Stimulated activated CD4-positive, alpha-beta T cell treated with anti-CD3 and anti-CD28 coated beads, Interleukin-12 subunit alpha, Interleukin-12 subunit beta, amount 100 ng/mL, for 24 hours (primary cell): ENCODE results near the gene EYS.
"Not testable (repeated sequence)": the region's sequence is repeated elsewhere in the genome, so short reads cannot be mapped to it uniquely, and the experiment has no call there.

ENCODE experiments used
- DNase-seq, 2 experiments: peaks; one replicate each; pipeline ENCODE4 v3.0.0-alpha.2; 2020; ENCODE audit warnings: low read depth in 2 of 2

The EYS gene

DNA sequence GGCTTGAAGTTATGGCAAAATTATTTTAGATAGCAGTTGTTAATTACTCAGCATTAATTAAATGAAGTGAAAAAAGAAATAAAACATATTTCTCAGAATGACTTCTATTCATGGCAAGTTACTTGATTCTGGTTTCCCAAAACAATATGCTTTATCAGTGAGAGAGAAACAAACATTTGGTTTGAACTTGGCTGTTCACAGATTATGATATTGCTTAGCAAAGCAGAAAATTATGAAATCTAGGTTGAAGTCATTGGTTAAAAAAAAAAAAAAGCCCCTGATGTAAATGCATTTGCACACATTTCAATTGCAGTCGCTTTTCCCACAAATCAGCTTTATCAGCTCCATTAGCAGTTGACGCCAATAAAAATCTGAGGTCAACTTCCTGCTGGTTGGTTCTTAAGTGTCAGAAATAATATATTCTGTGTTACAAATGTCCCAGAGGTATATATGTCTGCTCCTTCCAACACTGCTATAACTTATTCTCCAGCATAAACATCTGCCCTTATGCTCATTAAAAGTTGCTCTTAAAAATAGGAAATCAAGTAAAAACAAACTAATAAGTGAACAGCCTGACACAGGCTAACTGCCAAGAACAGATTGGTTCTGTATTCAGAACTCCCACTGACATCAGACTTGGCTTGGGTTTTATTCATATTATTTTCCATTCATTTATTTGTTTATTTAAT, 1796.0 kb downstream of the EYS start:
- no peak for DNase-seq

DNA sequence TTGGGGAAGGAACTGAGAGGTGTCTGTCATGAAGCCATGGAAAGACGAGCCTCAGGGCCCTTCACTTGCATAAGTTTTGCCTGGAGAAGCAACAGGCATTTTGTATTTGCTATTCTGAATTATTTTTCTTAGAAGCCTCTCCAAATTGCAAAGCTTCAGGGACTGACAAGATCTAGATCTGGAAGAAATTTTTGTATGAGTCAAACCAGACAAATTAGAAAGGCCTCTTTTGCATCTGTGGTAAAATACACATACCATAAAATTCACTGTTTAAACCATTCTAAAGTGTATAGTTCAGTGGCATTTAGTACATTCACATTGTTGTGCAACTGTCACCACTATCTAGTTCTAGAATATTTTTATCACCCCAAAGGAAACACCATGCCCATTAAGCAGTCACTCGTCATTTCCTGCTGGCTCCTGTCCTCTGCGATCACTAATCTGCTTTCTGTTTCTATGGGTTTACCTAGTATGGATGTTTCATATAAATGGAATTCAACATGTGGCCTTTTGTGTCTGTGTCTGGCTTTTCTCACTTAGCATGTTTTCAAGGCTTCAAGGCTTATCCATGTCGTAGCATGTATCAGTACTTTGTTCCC, 1802.3 kb downstream of the EYS start:
- no peak for DNase-seq

DNA sequence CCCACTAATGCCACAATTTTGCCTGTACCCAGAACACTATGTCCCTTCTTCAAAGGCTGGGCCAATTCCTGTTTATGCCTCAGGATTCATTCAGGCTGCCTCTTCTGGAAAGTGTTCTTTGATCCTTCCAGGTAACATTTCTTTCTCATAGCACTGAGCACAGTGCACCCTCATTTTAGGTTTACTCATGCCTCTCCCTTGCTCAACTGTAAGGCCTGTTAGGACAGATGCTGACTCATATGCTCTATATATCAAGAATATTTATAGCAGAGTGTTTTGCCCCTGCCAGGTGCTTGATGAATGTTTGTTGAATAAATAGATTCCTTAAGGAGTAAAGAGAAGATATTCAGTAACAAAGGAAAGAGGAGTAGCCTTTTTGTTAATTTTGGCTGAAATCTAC, 1807.5 kb downstream of the EYS start:
- no peak for DNase-seq

DNA sequence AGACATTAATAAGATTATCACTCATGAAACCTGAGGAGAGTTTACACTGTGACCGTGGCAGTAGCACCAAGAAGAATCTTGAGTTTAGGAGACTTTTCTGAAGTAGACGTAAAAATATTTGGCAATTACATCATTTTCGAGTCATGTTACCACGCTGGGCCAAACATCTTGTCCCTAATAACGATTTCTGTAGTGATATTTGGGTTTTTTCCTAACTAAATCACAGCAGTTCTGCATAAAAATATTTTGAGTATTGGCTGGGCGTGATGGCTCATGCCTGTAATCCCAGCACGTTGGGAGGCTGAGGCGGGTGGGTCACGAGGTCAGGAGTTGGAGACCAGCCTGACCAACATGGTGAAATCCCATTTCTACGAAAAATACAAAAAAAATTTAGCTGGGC, 1809.1 kb downstream of the EYS start:
- DNase-seq, result no peak

GRCh38 chr6:63897459-63897858, 1809.6 kb downstream of the EYS start:
- DNase-seq, result no peak

DNA sequence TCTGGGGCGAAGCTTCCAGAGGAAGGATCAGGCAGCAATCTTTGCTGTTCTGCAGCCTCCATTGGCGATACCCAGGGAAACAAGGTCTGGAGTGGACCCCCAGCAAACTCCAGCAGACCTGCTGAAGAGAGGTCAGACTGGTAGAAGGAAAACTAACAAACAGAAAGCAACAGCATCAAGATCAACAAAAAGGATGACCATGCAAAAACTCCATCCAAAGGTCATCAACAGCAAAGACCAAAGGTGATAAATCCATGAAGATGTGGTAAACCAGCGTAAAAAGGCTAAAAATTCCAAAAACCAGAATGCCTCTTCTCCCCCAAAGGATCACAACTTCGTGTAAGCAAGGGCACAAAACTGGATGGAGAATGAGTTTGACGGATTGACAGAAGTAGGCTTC, 1818.6 kb downstream of the EYS start:
- DNase-seq, result no peak

DNA sequence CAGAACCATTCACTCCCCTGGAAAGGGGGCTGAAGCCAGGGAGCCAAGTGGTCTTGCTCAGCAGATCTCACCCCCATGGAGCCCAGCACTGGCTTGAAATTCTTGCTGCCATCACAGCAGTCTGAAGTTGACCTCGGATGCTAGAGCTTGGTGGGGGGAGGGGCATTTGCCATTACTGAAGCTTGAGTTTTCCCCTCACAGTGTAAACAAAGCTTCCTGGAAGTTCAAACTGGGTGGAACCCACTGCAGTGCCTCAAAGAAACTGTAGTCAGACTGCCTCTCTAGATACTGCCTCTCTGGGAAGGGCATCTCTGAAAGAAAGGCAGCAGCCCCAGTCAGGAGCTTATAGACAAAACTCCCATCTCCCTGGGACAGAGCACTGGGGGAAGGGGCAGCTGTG, 1819.2 kb downstream of the EYS start:
- DNase-seq, result not testable (repeated sequence)

DNA sequence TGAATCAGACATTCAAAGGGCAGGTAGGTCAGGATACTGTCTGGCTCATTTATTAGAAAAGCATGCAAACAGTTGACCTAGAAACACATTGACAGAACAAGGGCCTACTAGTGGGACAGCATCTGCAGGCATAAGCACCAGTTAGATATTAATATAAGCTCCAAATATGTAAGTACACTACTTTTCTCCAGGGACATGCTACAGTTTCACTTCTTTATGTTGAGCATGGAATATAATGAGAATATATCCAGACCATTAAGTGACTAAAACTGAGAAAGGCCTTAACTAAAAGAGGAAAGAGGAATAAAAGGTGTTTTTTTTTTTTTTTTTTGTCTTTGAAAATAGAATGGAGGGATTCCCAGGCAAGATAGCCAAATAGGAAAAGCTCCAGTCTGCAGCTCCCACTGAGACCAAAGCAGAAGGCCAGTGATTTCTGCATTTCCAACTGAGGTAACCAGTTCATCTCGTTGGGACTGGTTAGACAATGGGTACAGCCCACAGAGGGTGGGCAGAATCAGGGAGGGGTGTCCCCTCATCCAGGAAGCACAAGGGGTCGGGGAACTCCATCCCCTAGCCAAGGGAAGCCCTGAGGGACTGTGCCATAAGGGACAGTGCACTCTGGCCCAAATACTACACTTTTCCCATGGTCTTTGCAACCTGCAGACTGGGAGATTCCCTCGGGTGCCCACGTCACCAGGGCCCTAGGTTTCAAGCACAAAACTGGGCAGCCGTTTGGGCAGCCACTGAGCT, 1819.8 kb downstream of the EYS start:
- no peak for DNase-seq

- DNase-seq, result no peak
These were observed 1820.7 kb downstream of the EYS start for GRCh38 chr6:63886341-63886740.

DNA sequence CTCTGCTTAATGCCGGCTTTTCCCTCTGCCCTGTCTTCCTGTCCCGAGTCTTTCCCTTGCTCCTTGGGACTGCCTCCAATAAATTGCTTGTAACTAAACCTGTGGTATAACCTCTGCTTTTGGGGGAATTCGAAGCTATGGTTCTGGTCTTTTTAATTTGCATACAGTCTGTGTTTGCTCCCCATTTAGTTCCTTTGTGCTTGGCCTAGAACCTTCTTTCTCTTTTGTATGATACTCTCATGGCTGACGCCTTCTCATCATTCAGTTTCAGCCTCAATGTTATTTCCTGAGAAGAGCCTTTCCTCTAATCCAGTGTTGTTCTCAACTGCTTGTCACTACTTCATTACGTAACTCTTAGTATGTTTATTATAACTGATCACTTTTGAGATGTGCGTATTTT, 1823.4 kb downstream of the EYS start:
- no peak for DNase-seq

DNA sequence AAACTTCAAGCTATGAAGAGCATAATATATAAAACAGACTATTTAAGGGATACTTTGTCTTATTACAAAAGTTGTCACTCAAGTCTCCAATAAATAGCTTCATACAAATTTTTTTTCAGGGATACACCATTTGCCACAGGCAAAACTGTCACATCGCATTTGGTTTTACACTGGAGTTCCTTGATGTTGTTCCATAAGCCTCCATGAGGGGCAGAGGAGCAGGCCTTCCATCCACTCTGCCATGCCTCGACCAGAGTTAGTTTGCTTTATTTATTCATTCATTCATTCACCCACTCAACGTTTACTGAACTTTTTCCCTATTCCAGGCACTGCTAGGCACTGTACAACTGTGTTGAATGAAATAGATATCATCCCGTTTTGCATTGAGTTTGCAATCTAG, 1824.8 kb downstream of the EYS start:
- no peak for DNase-seq

DNA sequence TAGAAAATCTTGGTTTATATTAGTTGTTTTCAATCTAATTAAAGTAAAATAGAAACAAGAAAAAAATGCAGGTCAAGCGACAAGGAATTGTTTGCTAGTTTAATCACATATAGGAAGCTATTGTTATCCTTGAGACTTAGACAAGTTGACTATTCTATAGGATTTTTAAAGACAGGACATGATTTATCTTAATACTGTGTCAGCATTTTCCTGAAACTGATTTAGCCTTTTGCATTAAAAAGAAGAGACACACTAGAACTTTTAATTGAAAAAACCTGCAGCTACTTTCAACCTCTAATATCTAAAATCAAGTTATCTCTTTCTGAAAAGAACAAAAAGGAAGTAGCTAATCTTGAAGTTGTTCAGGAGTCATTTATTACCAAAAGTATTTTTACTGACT, 1825.2 kb downstream of the EYS start:
- DNase-seq, result no peak

DNA sequence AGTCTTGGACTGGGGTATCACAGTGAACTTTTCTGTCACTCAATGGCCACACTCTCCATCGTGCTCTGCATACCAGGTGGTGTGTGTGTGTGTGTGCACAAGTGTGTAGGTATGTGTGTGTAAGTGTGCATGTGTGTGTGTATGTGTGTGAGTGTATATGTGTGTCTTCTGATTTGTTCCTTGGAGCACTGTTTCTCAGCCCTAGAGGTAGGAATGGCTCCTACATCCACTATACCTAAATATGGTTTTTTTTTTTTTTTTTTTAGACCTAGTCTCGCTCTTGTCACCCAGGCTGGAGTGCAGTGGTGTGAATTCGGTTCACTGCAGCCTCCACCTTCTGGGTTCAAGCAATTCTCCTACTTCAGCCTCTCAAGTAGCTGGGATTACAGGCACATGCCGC, 1834.8 kb downstream of the EYS start:
- DNase-seq, result no peak

- DNase-seq, result no peak
These were observed 1838.7 kb downstream of the EYS start for GRCh38 chr6:63868351-63868750.

GRCh38 chr6:63864671-63865318, 1842.2 kb downstream of the EYS start:
- DNase-seq, result no peak

GRCh38 chr6:63864061-63864460, 1843.0 kb downstream of the EYS start:
- no peak for DNase-seq

DNA sequence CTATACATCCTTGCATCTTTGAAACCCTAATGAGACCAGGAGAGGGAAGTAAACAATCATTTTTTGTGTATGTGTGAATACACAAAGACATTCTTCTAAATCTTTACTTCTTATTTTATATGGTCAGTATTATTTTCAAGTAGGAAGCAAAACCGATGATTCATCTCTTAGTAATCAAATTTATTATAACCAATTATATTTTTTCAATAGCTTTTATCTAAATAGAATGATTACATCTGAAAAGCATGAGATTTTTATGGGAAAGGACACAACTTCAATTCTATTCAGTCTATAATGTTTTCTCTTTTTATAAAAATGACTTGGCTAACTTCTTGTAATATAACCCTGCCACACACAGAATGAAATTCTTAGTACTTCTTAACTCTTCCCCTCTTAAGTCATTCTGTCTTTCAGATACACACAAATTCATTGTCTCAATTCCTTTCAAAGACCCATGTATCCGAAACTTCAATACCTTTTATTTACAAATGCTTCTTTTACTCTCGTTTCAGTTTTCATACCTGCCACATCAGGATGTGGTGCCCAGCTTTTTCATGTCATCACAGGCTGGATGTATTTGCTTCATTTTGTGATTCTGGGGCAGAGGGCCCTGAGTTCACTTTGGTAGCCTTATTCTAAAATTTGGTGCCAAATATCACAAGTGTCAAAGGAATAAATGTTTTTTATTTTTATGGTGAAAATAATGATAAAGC, 1844.4 kb downstream of the EYS start:
- no peak for DNase-seq

DNA sequence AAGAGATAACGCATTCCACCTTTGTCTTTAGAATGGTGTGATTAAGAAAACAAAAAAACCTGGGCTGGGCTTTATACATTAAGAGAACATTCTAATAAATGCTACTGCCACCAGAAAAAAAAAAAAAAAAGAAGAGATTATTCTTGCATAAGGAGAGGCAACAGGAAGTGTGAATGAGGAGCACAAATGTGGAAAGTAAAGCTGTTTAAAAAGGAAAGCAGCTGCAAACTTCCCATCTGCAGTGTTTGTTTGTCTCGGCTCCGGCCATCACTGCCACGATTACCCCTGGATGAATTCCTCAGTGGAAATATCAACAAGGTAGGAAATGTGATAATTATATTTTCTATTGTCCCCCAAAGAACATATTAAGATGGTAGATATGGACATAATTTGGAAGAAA, 1847.5 kb downstream of the EYS start:
- DNase-seq, result no peak

DNA sequence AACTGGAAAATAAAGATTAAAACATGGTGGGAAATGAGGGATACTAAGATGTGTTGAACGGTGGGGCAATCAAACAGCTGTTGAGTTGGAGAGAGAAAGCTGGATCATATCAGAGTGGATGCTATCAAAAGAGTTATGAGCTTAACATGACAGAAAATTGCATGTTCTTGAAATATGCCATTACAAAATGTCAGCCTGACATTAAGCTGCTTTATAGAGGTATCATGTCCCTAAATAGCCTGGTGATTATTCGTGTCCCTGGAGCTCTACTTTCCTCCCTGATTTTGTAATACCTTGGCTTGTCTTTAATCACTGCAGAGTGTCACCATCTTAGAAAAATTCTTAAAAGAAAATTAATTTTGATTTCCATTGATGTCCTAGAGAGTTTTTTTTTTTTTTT, 1848.3 kb downstream of the EYS start:
- no peak for DNase-seq

GRCh38 chr6:63856271-63856670, 1850.8 kb downstream of the EYS start:
- DNase-seq, result no peak

- DNase-seq, result no peak
These were observed 1862.7 kb downstream of the EYS start for GRCh38 chr6:63844287-63844686.

DNA sequence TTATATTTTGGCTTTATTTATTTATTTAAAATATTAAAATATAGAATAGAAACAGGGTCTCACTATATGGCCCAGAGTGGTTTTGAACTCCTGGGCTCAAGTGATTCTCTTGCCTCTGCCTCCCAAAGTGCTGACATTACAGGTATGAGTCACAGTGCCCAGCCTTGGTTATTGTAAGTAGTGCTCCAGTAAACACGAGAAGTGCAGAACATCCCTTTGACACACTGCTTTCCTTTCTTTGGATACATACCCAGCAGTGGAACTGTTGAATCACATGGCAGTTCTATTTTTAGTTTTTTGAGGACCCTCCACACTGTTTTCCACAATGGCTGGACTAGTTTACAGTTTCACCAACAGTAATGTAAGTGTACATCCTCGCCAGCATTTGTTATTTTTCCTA, 1867.5 kb downstream of the EYS start:
- DNase-seq, result no peak
